Adrenal gland (tissue), 5 donors: ENCODE data around the gene FAM78B.

Experiments
- CTCF ChIP-seq, 6 experiments: fragments of 450-650 bp in 4 of 6; fragments of 200-600 bp in 2 of 6; sonication (generic) in 1 of 6; IDR thresholded peaks; 1 replicate in 5 of 6; 2 replicates in 1 of 6; pipeline versions ENCODE4 v1.5.1 to v1.8.0; 2016 to 2021; ENCODE audit warnings: antibody characterized with exemption in 6 of 6, mild to moderate bottlenecking in 2 of 6, moderate library complexity in 1 of 6
- POLR2A ChIP-seq, 2 donors: fragments of 450-650 bp; IDR thresholded peaks; one replicate each; pipeline ENCODE4 v1.6.1; 2017; ENCODE audit warnings: antibody characterized with exemption in 2 of 2, mild to moderate bottlenecking in 2 of 2, moderate library complexity in 1 of 2
- donor health status: DM: no; HTN: no; CAD: no.

GRCh38 chr1:166112425-166112824 lies 54.4 kb downstream of the FAM78B start:
- TF ChIP-seq CTCF (IDR thresholded peaks at IDR 0.05), result no peak
- TF ChIP-seq POLR2A (IDR thresholded peaks at IDR 0.05), result no peak
